Mammary epithelial cell (primary cell): Measurements from ENCODE around the gene HNRNPA3.

ENCODE experiments used
- EZH2 ChIP-seq: IDR thresholded peaks from 2 replicates; pipeline ENCODE4 v1.6.1; 2012; ENCODE audit warnings: low read length, inconsistent platforms, borderline replicate concordance
- TF ChIP-seq, protein P1 (sequence below), 2 donors: IDR thresholded peaks in 1 of 2; conservative IDR thresholded peaks in 1 of 2; 2 replicates each; pipeline ENCODE4 v1.5.1; 2011 to 2012; ENCODE audit warnings: inconsistent platforms in 2 of 2, low read length in 2 of 2, mild to moderate bottlenecking in 2 of 2, control low read depth in 1 of 2, low read depth in 1 of 2; ENCODE audit not compliant: insufficient read depth in 1 of 2; ENCODE audit errors: extremely low read depth in 1 of 2

DNA sequence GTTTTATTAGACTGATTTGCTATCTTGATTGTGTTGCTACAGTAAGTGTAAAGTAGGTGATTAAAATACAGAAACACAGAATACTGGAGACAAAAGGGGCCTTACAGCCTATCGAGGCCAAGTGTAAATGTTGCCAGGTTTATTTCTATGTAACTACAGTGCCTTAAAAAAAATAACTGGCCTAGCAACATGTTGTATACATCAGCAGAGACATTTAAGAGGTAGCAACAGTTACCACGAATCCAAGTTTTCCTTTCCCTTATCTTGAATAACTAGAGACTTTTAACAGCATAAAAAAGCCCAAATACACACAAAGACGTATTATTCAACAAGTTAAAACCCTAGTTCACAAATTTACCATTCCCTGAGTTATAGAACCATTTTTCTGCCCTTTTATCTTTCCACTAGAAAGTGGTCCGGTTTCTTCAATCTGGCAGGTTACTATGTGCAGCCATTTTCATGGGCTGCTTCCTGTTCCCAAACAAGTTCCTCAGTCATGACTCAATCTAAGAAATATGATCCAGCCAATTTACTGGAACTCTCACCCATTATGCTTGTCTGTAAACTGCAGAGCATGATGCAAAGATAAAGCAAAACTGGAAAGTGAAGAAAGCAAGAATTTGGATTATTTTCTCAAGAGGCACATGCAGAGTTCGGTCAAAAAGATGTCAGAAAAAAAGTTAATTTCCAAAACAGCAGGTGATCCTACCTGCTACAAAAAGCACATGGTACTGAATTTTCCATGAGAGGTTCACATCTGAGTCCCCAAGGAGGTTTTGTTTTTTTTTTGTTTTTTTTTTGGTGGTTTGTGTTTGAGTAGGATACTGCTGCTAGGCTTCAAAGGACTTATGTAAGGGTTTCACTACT lies 29.8 kb downstream of the HNRNPA3 start:
- TF ChIP-seq, protein P1, sequence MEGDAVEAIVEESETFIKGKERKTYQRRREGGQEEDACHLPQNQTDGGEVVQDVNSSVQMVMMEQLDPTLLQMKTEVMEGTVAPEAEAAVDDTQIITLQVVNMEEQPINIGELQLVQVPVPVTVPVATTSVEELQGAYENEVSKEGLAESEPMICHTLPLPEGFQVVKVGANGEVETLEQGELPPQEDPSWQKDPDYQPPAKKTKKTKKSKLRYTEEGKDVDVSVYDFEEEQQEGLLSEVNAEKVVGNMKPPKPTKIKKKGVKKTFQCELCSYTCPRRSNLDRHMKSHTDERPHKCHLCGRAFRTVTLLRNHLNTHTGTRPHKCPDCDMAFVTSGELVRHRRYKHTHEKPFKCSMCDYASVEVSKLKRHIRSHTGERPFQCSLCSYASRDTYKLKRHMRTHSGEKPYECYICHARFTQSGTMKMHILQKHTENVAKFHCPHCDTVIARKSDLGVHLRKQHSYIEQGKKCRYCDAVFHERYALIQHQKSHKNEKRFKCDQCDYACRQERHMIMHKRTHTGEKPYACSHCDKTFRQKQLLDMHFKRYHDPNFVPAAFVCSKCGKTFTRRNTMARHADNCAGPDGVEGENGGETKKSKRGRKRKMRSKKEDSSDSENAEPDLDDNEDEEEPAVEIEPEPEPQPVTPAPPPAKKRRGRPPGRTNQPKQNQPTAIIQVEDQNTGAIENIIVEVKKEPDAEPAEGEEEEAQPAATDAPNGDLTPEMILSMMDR (conservative IDR thresholded peaks at IDR 0.05 in 1 of 2, IDR thresholded peaks at IDR 0.05 in 1 of 2; ENCODE audit: extremely low read depth in 1 of 2, insufficient read depth in 1 of 2, low read depth in 1 of 2, low read length in 2 of 2), result no peak
- no peak for TF ChIP-seq EZH2
